Measurements from ENCODE around the gene UQCRC1.

UQCRC1 gene

GRCh38 chr3:48555949-48556795, 53.3 kb downstream of the UQCRC1 start:
- Histone ChIP-seq H3K4me1 (peaks cover 0 to 52% (median 37%) of the 10 kb centered on the region in 4 donors), H3K27ac (peak overlapping the region; percentile 72 to 75), H3K36me3 (no peaks in the 10 kb centered on the region), H3K9me3 (no peaks in the 10 kb centered on the region), H3K4me3 (peak overlapping the region; percentile 57 to 67), H3K27me3 (no peaks in the 10 kb centered on the region)
- intact Hi-C loops (cut with DNase I; ENCODE audit: low total_unique reads), result loop anchor here (5.0 kb wide), 1 partner anchor 36 kb away; no protein-coding TSS in a partner anchor
- DNase-seq, result peak in 1 of 2 donors; percentile 27
- TF ChIP-seq CTCF (IDR thresholded peaks at IDR 0.05), result no peak

DNA sequence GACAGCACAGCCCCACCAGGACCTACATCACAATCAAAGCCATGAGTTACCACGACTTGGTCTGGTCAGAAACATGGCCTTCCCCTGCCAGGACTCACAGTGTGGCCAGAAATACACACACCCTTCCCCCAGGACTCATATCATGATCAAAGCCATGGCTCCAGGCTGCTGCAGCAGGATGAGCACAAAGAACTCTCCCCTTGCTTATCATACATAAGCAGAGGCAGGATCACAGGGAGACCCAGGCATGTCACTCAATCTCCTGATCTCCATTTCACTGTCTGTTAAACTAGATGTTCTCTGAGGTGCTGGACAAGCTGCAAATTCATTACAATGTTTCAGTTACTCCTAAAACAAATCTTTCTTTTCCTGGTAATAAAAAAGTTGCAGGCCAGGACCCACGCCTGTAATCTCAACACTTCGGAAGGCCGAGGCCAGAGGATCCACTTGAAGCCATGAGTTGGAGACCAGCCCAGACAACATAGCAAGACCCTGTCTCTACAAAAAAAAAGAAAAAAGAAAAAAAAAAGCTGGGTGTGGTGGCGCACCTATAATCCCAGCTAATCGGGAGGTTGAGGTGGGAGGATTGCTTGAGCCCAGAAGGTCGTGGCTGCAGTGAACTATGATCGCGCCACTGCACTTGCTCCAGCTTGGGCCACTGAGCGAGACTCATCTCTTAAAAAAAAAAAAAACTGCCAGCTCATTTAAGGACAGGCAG, 54.1 kb downstream of the UQCRC1 start:
- peak overlapping the region in 1 of 2 donors; percentile 72 for H3K27ac ChIP-seq
- H3K36me3 ChIP-seq, result no peaks in the 10 kb centered on the region
- DNase-seq, result no peak
- H3K27me3 ChIP-seq, result no peaks in the 10 kb centered on the region
- H3K9me3 ChIP-seq, result no peaks in the 10 kb centered on the region
- TF ChIP-seq CTCF (IDR thresholded peaks at IDR 0.05), result no peak
- H3K4me1 ChIP-seq, result peaks cover 0 to 46% (median 30%) of the 10 kb centered on the region in 4 donors
- H3K4me3 ChIP-seq, result no peak overlapping the region
- intact Hi-C loops (cut with DNase I; ENCODE audit: low total_unique reads), result loop anchor here (5.0 kb wide), 1 partner anchor 37 kb away; no protein-coding TSS in a partner anchor

DNA sequence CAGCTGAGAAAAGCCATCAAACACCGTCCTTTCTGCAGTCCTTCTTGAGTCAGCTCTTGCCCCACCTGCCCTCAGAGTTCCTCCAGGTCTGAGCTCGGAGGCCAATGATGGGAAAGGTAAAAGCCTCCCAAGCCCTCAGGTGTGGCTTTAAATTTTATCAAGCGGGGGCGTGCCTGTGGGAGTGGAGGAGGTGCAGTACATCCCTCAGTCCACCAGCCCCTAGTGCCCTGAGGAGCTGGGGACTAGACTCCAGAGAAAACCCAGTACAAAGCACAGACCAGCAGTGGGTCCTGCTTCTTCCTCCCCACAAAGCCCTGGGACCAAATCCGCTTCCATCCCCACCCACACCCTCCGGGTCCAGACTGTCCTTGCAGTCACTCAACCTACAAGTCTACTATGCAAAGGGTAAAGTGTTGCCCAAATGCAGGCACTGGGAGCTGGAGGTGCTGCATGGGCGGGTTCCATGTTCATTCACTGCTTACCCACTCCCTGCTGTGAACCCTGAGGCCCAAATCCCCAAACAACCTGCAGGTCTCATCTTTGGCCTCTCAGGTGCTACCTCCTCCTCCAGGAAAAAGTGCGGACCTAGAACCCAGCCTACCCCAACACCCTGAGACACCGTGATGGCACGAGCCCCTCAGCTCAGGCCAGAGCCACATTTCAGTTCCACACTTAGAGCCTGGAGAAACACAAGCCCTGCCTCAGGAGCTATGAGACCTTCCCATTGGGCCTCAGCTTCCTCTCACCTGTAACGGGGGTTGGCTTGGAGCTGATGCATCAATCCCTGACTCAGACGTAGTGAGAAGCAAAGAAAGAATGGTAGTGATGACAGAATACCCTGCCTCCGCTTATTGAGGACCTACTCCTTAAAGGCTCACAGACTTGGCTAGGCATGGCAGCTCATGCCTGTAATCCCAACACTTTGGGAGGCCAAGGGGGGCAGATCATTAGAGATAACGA, 55.3 kb downstream of the UQCRC1 start:
- TF ChIP-seq CTCF (IDR thresholded peaks at IDR 0.05), result no peak
- H3K36me3 ChIP-seq, result peaks cover 0 to 6% (median 0%) of the 10 kb centered on the region in 3 donors
- H3K4me1 ChIP-seq, result peaks cover 0 to 34% (median 19%) of the 10 kb centered on the region in 4 donors
- H3K9me3 ChIP-seq, result no peaks in the 10 kb centered on the region
- H3K27ac ChIP-seq, result no peak overlapping the region
- DNase-seq, result no peak
- H3K27me3 ChIP-seq, result no peaks in the 10 kb centered on the region
- no peak overlapping the region for H3K4me3 ChIP-seq
- intact Hi-C loops (cut with DNase I; ENCODE audit: low total_unique reads), result no loop called here

DNA sequence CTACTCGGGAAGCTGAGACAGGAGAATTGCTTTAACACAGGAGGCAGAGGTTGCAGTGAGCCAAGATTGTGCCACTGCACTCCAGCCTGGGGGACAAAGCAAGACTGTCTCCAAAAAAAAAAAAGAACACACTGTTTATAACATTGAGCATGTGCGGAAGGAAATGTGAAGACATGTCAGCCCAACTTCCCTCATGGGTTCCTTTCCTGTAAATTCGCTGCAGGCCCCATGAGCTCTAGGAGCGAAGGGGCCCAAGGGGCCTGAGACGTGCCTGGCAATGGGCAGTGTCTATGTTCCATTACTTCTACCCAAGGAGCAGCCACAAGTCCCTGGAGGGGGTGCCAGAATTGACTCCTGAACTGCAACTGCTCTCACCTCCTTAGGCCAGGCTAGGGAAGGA, 56.1 kb downstream of the UQCRC1 start:
- H3K4me1 ChIP-seq, result peaks cover 0 to 31% (median 15%) of the 10 kb centered on the region in 4 donors
- TF ChIP-seq CTCF (IDR thresholded peaks at IDR 0.05), result no peak
- intact Hi-C loops (cut with DNase I; ENCODE audit: low total_unique reads), result no loop called here
- H3K36me3 ChIP-seq, result peaks cover 0 to 6% (median 0%) of the 10 kb centered on the region in 3 donors
- H3K27ac ChIP-seq, result no peak overlapping the region
- no peak for DNase-seq
- H3K27me3 ChIP-seq, result no peaks in the 10 kb centered on the region
- no peak overlapping the region for H3K4me3 ChIP-seq
- no peaks in the 10 kb centered on the region for H3K9me3 ChIP-seq

Measured in tibial artery (tissue), 4 donors.